GM19463 (cell line): ENCODE measurements around the gene TRMT1.
"Not testable (repeated sequence)": the region's sequence is repeated elsewhere in the genome, so short reads cannot be mapped to it uniquely, and the experiment has no call there.

Experiments
- ATAC-seq: cut with Tn5 transposase; IDR thresholded peaks from one replicate; pipeline ENCODE4 v1.9.1; 2021; ENCODE audit warnings: mild to moderate bottlenecking, moderate library complexity; ENCODE audit not compliant: unreplicated experiment

TRMT1 gene

GRCh38 chr19:13116282-13117175, at the start of gene TRMT1:
Gene TRMT1, minus strand, starts transcription at chr19:13116740. Its CDS starts 341 bp downstream, at chr19:13116399.
- ATAC-seq: peak; percentile 45

GRCh38 chr19:13166151-13166550, 49.6 kb upstream of the TRMT1 start:
- not testable (repeated sequence) for ATAC-seq

GRCh38 chr19:13165162-13165997, 48.8 kb upstream of the TRMT1 start:
- ATAC-seq: no peak

GRCh38 chr19:13164343-13165161, 48.0 kb upstream of the TRMT1 start:
- no peak for ATAC-seq

GRCh38 chr19:13163609-13164342, 47.2 kb upstream of the TRMT1 start:
- no peak for ATAC-seq

- peak; percentile 52 for ATAC-seq
These were observed 46.4 kb upstream of the TRMT1 start for GRCh38 chr19:13162724-13163608.

- ATAC-seq: no peak
These were observed 44.0 kb upstream of the TRMT1 start for GRCh38 chr19:13160557-13160956.

GRCh38 chr19:13159713-13160112, 43.2 kb upstream of the TRMT1 start:
- no peak for ATAC-seq

GRCh38 chr19:13155472-13156359, 39.2 kb upstream of the TRMT1 start:
- no peak for ATAC-seq

- no peak for ATAC-seq
These were observed 38.5 kb upstream of the TRMT1 start for GRCh38 chr19:13154911-13155471.

- no peak for ATAC-seq
These were observed 37.8 kb upstream of the TRMT1 start for GRCh38 chr19:13154241-13154778.

- ATAC-seq: no peak
These were observed 37.2 kb upstream of the TRMT1 start for GRCh38 chr19:13153569-13154240.

GRCh38 chr19:13152974-13153568, 36.5 kb upstream of the TRMT1 start:
- ATAC-seq: peak; percentile 31

- ATAC-seq: peak; percentile 3
These were observed 35.9 kb upstream of the TRMT1 start for GRCh38 chr19:13152356-13152973.

GRCh38 chr19:13151605-13152355, 35.2 kb upstream of the TRMT1 start:
- peak; percentile 44 for ATAC-seq
